ENCODE results near the gene SIM1.

DNA sequence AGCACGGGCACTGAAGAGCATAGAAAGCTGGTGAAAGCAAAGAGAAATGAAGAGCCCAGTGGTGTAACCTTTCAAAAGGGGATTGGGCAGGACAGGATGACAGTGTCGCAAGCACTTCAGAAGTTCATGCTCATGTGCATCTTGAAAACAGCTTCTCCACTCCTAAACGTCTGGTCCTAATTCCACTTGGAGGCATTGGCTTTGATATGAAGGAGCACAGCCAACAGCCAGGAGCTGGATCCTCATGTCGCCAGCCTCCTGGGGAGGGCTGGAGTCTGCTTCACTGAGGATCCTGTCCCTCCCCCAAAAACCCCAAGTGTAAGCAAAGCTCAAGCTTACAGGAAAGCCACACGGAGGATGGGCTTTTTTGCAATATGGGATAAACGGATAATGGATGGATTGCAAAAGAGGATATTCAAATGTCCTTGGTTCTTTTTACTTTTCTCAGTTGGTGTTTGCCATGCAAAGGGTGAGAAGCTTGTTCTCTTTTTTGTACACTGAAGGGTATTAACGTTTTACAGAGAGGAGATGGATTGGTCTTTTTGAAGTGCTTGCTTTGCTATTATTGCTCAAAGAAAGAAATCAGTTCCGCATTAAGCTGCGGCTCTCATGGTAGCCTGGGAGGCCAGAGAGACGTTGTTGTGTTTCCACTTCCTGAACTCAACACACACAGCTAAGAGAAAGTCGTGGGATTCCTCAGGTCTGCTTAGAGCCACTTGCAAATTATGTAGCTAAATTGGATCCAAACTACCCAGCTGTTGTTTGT, 92.2 kb downstream of the SIM1 start:
- TF ChIP-seq EZH2 (IDR thresholded peaks at IDR 0.05; ENCODE audit: borderline replicate concordance, low read length) = no peak
- TF ChIP-seq, protein P1, sequence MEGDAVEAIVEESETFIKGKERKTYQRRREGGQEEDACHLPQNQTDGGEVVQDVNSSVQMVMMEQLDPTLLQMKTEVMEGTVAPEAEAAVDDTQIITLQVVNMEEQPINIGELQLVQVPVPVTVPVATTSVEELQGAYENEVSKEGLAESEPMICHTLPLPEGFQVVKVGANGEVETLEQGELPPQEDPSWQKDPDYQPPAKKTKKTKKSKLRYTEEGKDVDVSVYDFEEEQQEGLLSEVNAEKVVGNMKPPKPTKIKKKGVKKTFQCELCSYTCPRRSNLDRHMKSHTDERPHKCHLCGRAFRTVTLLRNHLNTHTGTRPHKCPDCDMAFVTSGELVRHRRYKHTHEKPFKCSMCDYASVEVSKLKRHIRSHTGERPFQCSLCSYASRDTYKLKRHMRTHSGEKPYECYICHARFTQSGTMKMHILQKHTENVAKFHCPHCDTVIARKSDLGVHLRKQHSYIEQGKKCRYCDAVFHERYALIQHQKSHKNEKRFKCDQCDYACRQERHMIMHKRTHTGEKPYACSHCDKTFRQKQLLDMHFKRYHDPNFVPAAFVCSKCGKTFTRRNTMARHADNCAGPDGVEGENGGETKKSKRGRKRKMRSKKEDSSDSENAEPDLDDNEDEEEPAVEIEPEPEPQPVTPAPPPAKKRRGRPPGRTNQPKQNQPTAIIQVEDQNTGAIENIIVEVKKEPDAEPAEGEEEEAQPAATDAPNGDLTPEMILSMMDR (IDR thresholded peaks at IDR 0.05; ENCODE audit: low read length) = no peak

Measured in OCI-LY1 (cell line).